NOMO-1 treated with dmso at 0.1 percent for 144 hours (cell line): ENCODE results near the gene RXRA.

ENCODE experiments used
- DNase-seq: peaks from one replicate; lab custom pipeline; 2025; ENCODE audit not compliant: unreplicated experiment; lab: John Stamatoyannopoulos, UW

Gene RXRA

GRCh38 chr9:134460206-134460605 is 134.0 kb downstream of the RXRA start:
- DNase-seq, result no peak

GRCh38 chr9:134460896-134461295 is 134.6 kb downstream of the RXRA start:
- DNase-seq, result no peak

- DNase-seq, result no peak
These were observed 135.2 kb downstream of the RXRA start for GRCh38 chr9:134461426-134461982.

GRCh38 chr9:134462318-134462717 is 136.1 kb downstream of the RXRA start:
- DNase-seq, result no peak

- DNase-seq, result no peak
These were observed 137.0 kb downstream of the RXRA start for GRCh38 chr9:134463280-134463679.

GRCh38 chr9:134466869-134467616 is 140.8 kb downstream of the RXRA start:
- no peak for DNase-seq

GRCh38 chr9:134468358-134468757 is 142.1 kb downstream of the RXRA start:
- no peak for DNase-seq

- DNase-seq, result no peak
These were observed 143.0 kb downstream of the RXRA start for GRCh38 chr9:134469041-134469875.

GRCh38 chr9:134472256-134472655 is 146.0 kb downstream of the RXRA start:
- no peak for DNase-seq

- no peak for DNase-seq
These were observed 147.1 kb downstream of the RXRA start for GRCh38 chr9:134473141-134474054.

- no peak for DNase-seq
These were observed 147.8 kb downstream of the RXRA start for GRCh38 chr9:134474055-134474370.

GRCh38 chr9:134475011-134475790 is 148.9 kb downstream of the RXRA start:
- DNase-seq, result no peak

GRCh38 chr9:134476272-134476941 is 150.2 kb downstream of the RXRA start:
- DNase-seq, result no peak

- DNase-seq, result no peak
These were observed 150.7 kb downstream of the RXRA start for GRCh38 chr9:134476942-134477335.

GRCh38 chr9:134477342-134477925 is 151.2 kb downstream of the RXRA start:
- no peak for DNase-seq

GRCh38 chr9:134477927-134478326 is 151.7 kb downstream of the RXRA start:
- DNase-seq, result no peak

- no peak for DNase-seq
These were observed 155.5 kb downstream of the RXRA start for GRCh38 chr9:134481762-134482161.

GRCh38 chr9:134482226-134482625 is 156.0 kb downstream of the RXRA start:
- no peak for DNase-seq

- DNase-seq, result no peak
These were observed 157.3 kb downstream of the RXRA start for GRCh38 chr9:134483361-134484184.
